Pons (tissue), 1 donor: ENCODE data around the gene OR1K1.
A peak's percentile ranks its signal among the peaks of the same experiment; 100 is the strongest.
"Not testable (repeated sequence)": the region's sequence is repeated elsewhere in the genome, so short reads cannot be mapped to it uniquely, and the experiment has no call there.

Experiments
- DNase-seq: peaks from one replicate; pipeline ENCODE4 v3.0.0-alpha.2; 2016; ENCODE audit warnings: low spot score

The OR1K1 gene

GRCh38 chr9:122800066-122801060 lies at the start of gene OR1K1:
OR1K1 (plus strand) TSS chr9:122800123; CDS start chr9:122800123, 0 bp downstream.
- no peak for DNase-seq

GRCh38 chr9:122754825-122755224 lies 45.1 kb upstream of the OR1K1 start:
- DNase-seq, result no peak

- no peak for DNase-seq
Measured at GRCh38 chr9:122767817-122768216, 32.1 kb upstream of the OR1K1 start.

- DNase-seq, result no peak
Measured at GRCh38 chr9:122777052-122777451, 22.9 kb upstream of the OR1K1 start.

- DNase-seq, result peak; percentile 1
Measured at GRCh38 chr9:122777935-122778627, 21.8 kb upstream of the OR1K1 start.

GRCh38 chr9:122779181-122779580 lies 20.7 kb upstream of the OR1K1 start:
- DNase-seq, result no peak

GRCh38 chr9:122780026-122780425 lies 19.9 kb upstream of the OR1K1 start:
- DNase-seq, result no peak

GRCh38 chr9:122781671-122782070 lies 18.3 kb upstream of the OR1K1 start:
- DNase-seq, result no peak

- no peak for DNase-seq
Measured at GRCh38 chr9:122785269-122785668, 14.7 kb upstream of the OR1K1 start.

GRCh38 chr9:122786338-122786737 lies 13.6 kb upstream of the OR1K1 start:
- DNase-seq, result no peak

GRCh38 chr9:122788831-122789230 lies 11.1 kb upstream of the OR1K1 start, which contains the start of gene OR5C1:
OR5C1 (plus strand) TSS chr9:122788933; CDS start chr9:122788933, 0 bp downstream.
- DNase-seq, result no peak

- no peak for DNase-seq
Measured at GRCh38 chr9:122789256-122790046, 10.5 kb upstream of the OR1K1 start.

GRCh38 chr9:122791872-122792669 lies 7.9 kb upstream of the OR1K1 start:
- no peak for DNase-seq

GRCh38 chr9:122797316-122798063 lies 2.4 kb upstream of the OR1K1 start:
- no peak for DNase-seq

- DNase-seq, result no peak
Measured at GRCh38 chr9:122806661-122807060, 6.7 kb downstream of the OR1K1 start.

GRCh38 chr9:122807271-122807900 lies 7.5 kb downstream of the OR1K1 start:
- no peak for DNase-seq

GRCh38 chr9:122808141-122808540 lies 8.2 kb downstream of the OR1K1 start:
- no peak for DNase-seq

- DNase-seq, result not testable (repeated sequence)
Measured at GRCh38 chr9:122809261-122809660, 9.3 kb downstream of the OR1K1 start.

GRCh38 chr9:122810306-122810946 lies 10.5 kb downstream of the OR1K1 start:
- peak; percentile 89 for DNase-seq
